HG02852 (cell line): ENCODE results near the gene RPTOR.

Source experiments
- ATAC-seq: cut with Tn5 transposase; IDR thresholded peaks from one replicate; pipeline ENCODE4 v1.9.1; 2021; ENCODE audit warnings: mild to moderate bottlenecking, moderate library complexity; ENCODE audit not compliant: unreplicated experiment

The RPTOR gene

GRCh38 chr17:80839026-80839345 is 294.3 kb downstream of the RPTOR start:
- ATAC-seq: no peak

- ATAC-seq: no peak
Measured at GRCh38 chr17:80839511-80839941, 294.9 kb downstream of the RPTOR start.

- no peak for ATAC-seq
Measured at GRCh38 chr17:80839970-80840369, 295.3 kb downstream of the RPTOR start.

- no peak for ATAC-seq
Measured at GRCh38 chr17:80842456-80843013, 297.9 kb downstream of the RPTOR start.

GRCh38 chr17:80843741-80844156 is 299.1 kb downstream of the RPTOR start:
- ATAC-seq: no peak

- no peak for ATAC-seq
Measured at GRCh38 chr17:80844418-80844990, 299.9 kb downstream of the RPTOR start.

- no peak for ATAC-seq
Measured at GRCh38 chr17:80845069-80845862, 300.6 kb downstream of the RPTOR start.

GRCh38 chr17:80845863-80846671 is 301.4 kb downstream of the RPTOR start:
- ATAC-seq: no peak

GRCh38 chr17:80846932-80847331 is 302.3 kb downstream of the RPTOR start:
- no peak for ATAC-seq

- no peak for ATAC-seq
Measured at GRCh38 chr17:80847496-80848230, 303.0 kb downstream of the RPTOR start.

- no peak for ATAC-seq
Measured at GRCh38 chr17:80848449-80849102, 303.9 kb downstream of the RPTOR start.

GRCh38 chr17:80849119-80849518 is 304.5 kb downstream of the RPTOR start:
- no peak for ATAC-seq

GRCh38 chr17:80850109-80850508 is 305.5 kb downstream of the RPTOR start:
- no peak for ATAC-seq

- no peak for ATAC-seq
Measured at GRCh38 chr17:80850817-80851216, 306.2 kb downstream of the RPTOR start.

GRCh38 chr17:80851277-80851925 is 306.8 kb downstream of the RPTOR start:
- ATAC-seq: no peak

GRCh38 chr17:80852476-80853015 is 307.9 kb downstream of the RPTOR start:
- ATAC-seq: no peak

- no peak for ATAC-seq
Measured at GRCh38 chr17:80853076-80853475, 308.4 kb downstream of the RPTOR start.

- no peak for ATAC-seq
Measured at GRCh38 chr17:80854220-80854619, 309.6 kb downstream of the RPTOR start.

GRCh38 chr17:80855196-80855947 is 310.7 kb downstream of the RPTOR start:
- ATAC-seq: no peak
